Endodermal cell (in vitro differentiated cells): ENCODE data around the gene ARHGEF2. TPM values are rescaled to one million over a fixed set of nuclear protein-coding genes. Genes with fewer than 3 reads are reported as not detected.

Experiments used
- DNase-seq: peaks from one replicate; pipeline ENCODE4 v3.0.0-alpha.2; 2017
- H3K27ac ChIP-seq: 2 replicates; pipeline ENCODE4 v1.5.1; 2013; ENCODE audit warnings: mild to moderate bottlenecking, low read depth, low read length, moderate library complexity
- H3K27me3 ChIP-seq: 2 replicates; pipeline ENCODE4 v1.6.1; 2013; ENCODE audit warnings: mild to moderate bottlenecking, low read length, moderate library complexity; ENCODE audit not compliant: insufficient read depth, control insufficient read depth, poor library complexity, severe bottlenecking
- H3K36me3 ChIP-seq: 2 replicates; pipeline ENCODE4 v1.7.0; 2013; ENCODE audit warnings: mild to moderate bottlenecking, low read length, moderate library complexity; ENCODE audit not compliant: control insufficient read depth, insufficient read depth
- H3K4me1 ChIP-seq: one replicate; pipeline ENCODE4 v1.7.0; 2013; ENCODE audit warnings: low read length; ENCODE audit not compliant: control insufficient read depth, insufficient read depth
- H3K4me3 ChIP-seq: 2 replicates; pipeline ENCODE4 v1.5.1; 2013; ENCODE audit warnings: mild to moderate bottlenecking, low read length, moderate library complexity
- H3K9ac ChIP-seq: 2 replicates; pipeline ENCODE4 v1.6.1; 2013; ENCODE audit warnings: mild to moderate bottlenecking, low read length, moderate library complexity; ENCODE audit not compliant: poor library complexity, severe bottlenecking; ENCODE audit errors: extremely low read depth
- H3K9me3 ChIP-seq: 2 replicates; pipeline ENCODE4 v1.6.1; 2013; ENCODE audit warnings: mild to moderate bottlenecking, low read length, moderate library complexity; ENCODE audit not compliant: control insufficient read depth
- H3K27ac Mint-ChIP-seq: 2 replicates; pipeline ENCODE4 v1.8.0; 2020; ENCODE audit warnings: mixed read lengths
- H3K27me3 Mint-ChIP-seq: 2 replicates; pipeline ENCODE4 v1.8.0; 2021; ENCODE audit warnings: mild to moderate bottlenecking, mixed read lengths; ENCODE audit not compliant: insufficient read depth
- H3K36me3 Mint-ChIP-seq: 2 replicates; pipeline ENCODE4 v1.8.0; 2020; ENCODE audit warnings: low read depth, mixed read lengths
- H3K4me1 Mint-ChIP-seq: 2 replicates; pipeline ENCODE4 v1.8.0; 2020; ENCODE audit warnings: mixed read lengths
- H3K4me3 Mint-ChIP-seq: 2 replicates; pipeline ENCODE4 v1.8.0; 2020; ENCODE audit warnings: mild to moderate bottlenecking, moderate library complexity, mixed read lengths
- H3K9me3 Mint-ChIP-seq: 2 replicates; pipeline ENCODE4 v1.8.0; 2020; ENCODE audit warnings: mild to moderate bottlenecking, mixed read lengths
- WGBS, 2 experiments: methylation state at CpG; one replicate each; pipeline versions ENCODE4 v1.1.5 to v1.1.7; 2013; ENCODE audit warnings: missing lambda C conversion rate in 2 of 2, mixed read lengths in 1 of 2; ENCODE audit not compliant: insufficient coverage in 1 of 2, insufficient read length in 1 of 2; 5-methylcytosine and 5-hydroxymethylcytosine counted together
- total RNA-seq, 2 donors: library from RNA; stranded (reverse); fragmentation: NEBNext Ultra II Directional in 1 of 2; extraction: Animal tissue kit (Norgen Biotek cat#: 25700) in 1 of 2; gene quantifications; 2 replicates in 1 of 2; 3 replicates in 1 of 2; pipeline ENCODE4 v1.2.1, GENCODE V29; 2021
- TF ChIP-seq, protein P1 (sequence below): fragments of 200-600 bp; sonication (generic); conservative IDR thresholded peaks from 2 replicates; pipeline ENCODE4 v1.5.0; 2021; ENCODE audit warnings: antibody characterized with exemption, mild to moderate bottlenecking

Gene ARHGEF2
- total RNA-seq, 2 donors from 2014 or later = 134 to 147 TPM

DNA sequence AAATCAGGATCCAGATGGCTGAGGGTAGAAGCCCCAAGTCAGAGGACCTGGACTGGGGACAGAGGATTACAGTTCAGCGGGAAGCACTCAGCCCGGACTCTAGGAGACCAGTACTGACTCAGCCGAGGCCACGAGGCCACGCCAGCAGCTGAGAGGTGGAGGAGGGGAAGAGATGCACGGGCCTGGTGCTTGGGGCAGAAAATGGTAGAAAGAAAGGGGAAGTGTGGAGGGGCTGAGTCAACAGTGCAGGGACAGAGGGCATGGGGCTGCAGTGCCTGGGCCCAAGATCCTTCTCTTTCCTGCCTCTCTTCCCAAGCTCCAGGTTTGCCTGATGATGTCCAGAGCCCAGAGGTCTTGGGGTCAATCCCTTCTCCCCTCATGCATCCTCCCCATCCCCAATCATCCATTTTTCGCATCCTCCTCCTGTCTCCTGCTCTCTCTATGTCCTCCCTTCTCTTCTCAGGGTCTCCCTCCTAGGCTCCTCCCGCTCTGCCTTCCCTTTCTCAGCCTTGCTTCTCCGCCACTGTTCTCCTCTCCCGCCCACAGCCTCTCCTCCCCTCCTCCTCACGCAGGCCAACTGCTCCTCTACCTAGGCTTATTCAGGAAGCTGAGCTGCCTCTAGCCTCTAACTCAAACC lies 7.7 kb downstream of the ARHGEF2 start:
- H3K4me3 Mint-ChIP-seq = no peak overlapping the region
- peak overlapping the region; percentile 56 for H3K27ac Mint-ChIP-seq
- no peak for DNase-seq
- H3K27me3 Mint-ChIP-seq = no peaks in the 10 kb centered on the region
- TF ChIP-seq, protein P1, sequence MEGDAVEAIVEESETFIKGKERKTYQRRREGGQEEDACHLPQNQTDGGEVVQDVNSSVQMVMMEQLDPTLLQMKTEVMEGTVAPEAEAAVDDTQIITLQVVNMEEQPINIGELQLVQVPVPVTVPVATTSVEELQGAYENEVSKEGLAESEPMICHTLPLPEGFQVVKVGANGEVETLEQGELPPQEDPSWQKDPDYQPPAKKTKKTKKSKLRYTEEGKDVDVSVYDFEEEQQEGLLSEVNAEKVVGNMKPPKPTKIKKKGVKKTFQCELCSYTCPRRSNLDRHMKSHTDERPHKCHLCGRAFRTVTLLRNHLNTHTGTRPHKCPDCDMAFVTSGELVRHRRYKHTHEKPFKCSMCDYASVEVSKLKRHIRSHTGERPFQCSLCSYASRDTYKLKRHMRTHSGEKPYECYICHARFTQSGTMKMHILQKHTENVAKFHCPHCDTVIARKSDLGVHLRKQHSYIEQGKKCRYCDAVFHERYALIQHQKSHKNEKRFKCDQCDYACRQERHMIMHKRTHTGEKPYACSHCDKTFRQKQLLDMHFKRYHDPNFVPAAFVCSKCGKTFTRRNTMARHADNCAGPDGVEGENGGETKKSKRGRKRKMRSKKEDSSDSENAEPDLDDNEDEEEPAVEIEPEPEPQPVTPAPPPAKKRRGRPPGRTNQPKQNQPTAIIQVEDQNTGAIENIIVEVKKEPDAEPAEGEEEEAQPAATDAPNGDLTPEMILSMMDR = no peak
- WGBS, 2 experiments = 77 to 83% methylated on average over 10 to 11 of the region's 11 CpGs
- H3K4me1 Mint-ChIP-seq = peaks cover 84% of the 10 kb centered on the region
- Histone ChIP-seq H3K4me1 (peaks cover 58% of the 10 kb centered on the region), H3K4me3 (no peak overlapping the region), H3K27ac (peak overlapping the region; percentile 62), H3K36me3 (peaks cover 70% of the 10 kb centered on the region), H3K9ac (no peak overlapping the region), H3K9me3 (no peaks in the 10 kb centered on the region), H3K27me3 (no peaks in the 10 kb centered on the region)
- H3K36me3 Mint-ChIP-seq = peaks cover 55% of the 10 kb centered on the region
- no peaks in the 10 kb centered on the region for H3K9me3 Mint-ChIP-seq

DNA sequence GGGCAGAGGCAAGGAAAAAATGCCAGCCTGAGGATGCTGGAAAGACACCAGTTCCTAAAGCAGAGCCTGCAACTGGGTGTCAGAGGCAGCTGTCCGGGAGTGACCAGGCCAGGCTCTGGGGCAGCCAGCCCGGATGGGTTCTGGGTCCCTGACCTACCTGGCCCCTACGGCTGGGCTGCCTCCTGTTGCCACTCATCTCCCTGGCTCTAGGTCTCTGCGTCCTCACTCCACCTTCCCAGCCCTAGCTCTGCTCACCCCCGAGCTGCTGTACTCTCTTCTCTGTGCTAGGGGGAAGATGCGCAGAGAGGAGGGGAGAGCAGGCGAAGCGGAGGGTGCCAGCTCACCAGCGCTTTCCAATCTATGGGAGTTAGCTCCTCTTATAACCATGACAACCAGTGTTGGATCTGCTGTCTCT lies 9.0 kb downstream of the ARHGEF2 start:
- H3K4me3 ChIP-seq = no peak overlapping the region
- Mint-ChIP-seq H3K4me3 (no peak overlapping the region), H3K27ac (peak overlapping the region; percentile 67), H3K27me3 (no peaks in the 10 kb centered on the region), H3K9me3 (no peaks in the 10 kb centered on the region), H3K36me3 (peaks cover 68% of the 10 kb centered on the region), H3K4me1 (peaks cover 71% of the 10 kb centered on the region)
- TF ChIP-seq, protein P1 = no peak
- H3K9me3 ChIP-seq = no peaks in the 10 kb centered on the region
- no peak overlapping the region for H3K9ac ChIP-seq
- H3K27ac ChIP-seq = peak overlapping the region; percentile 92
- 90 to 96% methylated on average over 5 to 8 of the region's 9 CpGs for WGBS, 2 experiments
- no peak for DNase-seq
- no peaks in the 10 kb centered on the region for H3K27me3 ChIP-seq
- H3K4me1 ChIP-seq = peaks cover 50% of the 10 kb centered on the region
- H3K36me3 ChIP-seq = peaks cover 79% of the 10 kb centered on the region

DNA sequence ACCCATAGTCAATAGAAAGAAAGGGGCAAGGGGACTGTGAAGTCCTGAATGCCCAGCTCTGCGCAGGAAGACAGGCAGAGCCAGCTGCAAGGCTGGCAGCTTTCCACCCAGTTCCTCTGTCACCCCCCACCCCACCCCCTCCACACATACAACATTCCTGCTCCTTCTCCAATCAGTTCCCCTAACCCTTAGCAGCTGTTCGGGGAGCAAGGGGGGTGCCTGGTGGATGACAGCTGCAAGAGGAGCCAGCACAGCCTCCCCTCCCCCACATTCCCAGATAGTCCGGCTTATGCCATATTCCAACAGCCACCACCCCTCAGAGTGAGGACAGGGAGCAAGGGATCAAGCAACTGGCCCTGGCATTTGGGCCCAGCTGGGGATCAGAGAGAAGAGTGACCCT lies 9.7 kb downstream of the ARHGEF2 start:
- no peaks in the 10 kb centered on the region for H3K27me3 Mint-ChIP-seq
- Histone ChIP-seq H3K27ac (peak overlapping the region; percentile 92), H3K27me3 (no peaks in the 10 kb centered on the region), H3K4me1 (peaks cover 46% of the 10 kb centered on the region), H3K9ac (peak overlapping the region; percentile 3), H3K36me3 (peaks cover 76% of the 10 kb centered on the region), H3K4me3 (no peak overlapping the region), H3K9me3 (no peaks in the 10 kb centered on the region)
- no peak overlapping the region for H3K27ac Mint-ChIP-seq
- WGBS, 2 experiments = 96% methylated on average over 3 of the region's 3 CpGs; no CpG with 5 or more reads in 1 of the 2 experiments
- DNase-seq = no peak
- peaks cover 66% of the 10 kb centered on the region for H3K36me3 Mint-ChIP-seq
- peaks cover 65% of the 10 kb centered on the region for H3K4me1 Mint-ChIP-seq
- H3K9me3 Mint-ChIP-seq = no peaks in the 10 kb centered on the region
- TF ChIP-seq, protein P1 = no peak
- no peak overlapping the region for H3K4me3 Mint-ChIP-seq
